ENCODE data around the gene GALNT9.
"Not testable (repeated sequence)": the region's sequence is repeated elsewhere in the genome, so short reads cannot be mapped to it uniquely, and the experiment has no call there.

The GALNT9 gene

DNA sequence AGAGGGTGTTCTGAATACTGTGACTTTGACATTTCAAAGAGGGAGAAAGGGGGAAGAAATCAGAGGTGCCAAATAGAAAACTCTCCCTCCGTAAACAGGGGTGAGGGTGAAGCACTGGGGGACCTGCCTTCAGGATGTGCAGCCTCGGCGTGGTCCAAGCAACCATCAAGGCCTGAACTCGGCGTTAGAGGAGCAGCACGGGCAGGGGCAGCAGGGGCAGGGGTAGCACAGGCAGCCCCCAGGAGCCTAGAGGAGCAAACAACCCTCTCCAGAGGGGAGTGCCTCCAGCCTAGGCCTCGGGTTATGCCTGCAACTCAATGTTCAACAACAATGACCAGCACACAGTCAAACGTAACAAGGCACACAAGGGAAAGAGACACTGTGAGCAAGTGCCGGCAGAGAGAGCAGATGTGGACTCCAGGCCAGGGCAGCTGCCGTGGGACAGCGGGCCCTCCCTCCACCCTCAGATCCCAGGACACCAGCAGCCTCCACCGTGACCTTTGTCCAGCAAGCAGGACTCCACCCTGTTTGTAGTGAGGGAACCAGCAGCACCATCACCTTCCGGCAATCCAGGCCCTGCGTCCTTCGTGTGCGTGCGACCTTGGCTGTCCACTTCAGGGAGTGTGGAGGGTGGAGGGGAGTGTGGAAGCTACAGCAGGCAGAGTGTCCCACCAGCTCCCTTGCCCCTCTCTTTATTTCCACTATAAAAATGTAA is 18.0 kb downstream of the GALNT9 start:
- no peak for DNase-seq

DNA sequence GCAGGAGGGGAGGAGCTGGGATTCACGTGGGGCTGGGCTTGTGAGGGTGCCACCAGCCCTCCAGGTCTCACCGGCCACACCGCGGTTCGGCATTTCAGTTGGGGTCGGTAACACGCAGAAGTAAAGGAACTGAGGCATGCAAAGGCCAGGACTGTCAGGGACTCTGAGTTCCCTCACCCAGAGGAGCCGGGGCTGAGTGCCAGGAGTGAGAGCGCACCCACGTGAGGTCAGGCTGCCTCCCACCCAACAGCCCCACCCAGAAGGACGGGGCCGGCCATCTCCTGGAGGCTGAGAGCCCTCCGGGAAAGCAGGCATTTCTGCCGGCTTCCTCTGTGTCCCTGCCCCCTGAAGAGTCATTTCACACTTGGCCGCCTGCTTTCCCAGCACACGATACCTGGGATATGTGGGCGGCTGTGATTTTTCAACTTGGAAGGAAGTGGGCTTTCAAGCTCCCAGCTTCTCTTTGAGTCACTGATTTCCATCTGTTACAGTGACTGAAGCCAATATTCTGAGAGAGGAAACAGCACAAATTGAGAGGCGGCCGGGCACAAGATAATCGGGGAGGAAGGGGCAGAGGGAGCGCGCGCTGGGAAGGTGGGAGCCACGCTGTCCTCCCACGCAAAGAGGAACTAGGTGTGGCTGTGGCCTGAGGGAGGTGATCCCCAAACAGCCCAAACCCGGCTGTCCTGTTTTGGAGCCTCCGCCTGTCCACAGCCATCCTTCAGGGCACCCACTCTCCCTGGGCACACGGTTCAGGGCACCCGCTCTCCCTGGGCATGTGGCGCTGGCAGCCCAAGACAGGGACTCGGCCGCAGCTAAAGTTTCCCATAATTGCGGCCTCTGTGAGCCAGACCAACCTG is 19.0 kb downstream of the GALNT9 start:
- DNase-seq, result no peak

DNA sequence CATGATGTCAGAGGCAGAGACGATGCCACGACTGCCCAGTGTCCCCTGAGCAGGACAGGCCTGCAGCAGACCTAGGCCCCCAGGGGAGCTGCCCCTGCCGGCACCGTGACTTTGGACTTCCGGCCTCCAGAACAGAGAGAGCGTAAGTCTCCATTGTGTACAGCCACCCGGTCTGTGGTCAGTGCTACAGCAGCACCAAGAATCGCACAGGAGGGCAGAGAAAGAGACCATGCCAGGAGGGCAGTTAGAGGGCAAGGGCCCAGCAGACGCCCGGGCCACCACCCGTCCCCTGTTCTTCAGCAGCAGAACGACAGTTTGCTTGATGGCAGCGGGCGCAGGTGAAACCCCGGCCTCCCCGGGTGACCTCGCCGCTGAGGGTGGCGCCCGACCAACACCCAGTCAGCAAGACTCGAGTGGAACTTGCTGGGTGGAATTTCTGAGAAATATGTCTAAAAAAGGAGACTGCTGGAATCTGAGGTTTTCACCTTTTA is 19.7 kb downstream of the GALNT9 start:
- DNase-seq, result no peak

DNA sequence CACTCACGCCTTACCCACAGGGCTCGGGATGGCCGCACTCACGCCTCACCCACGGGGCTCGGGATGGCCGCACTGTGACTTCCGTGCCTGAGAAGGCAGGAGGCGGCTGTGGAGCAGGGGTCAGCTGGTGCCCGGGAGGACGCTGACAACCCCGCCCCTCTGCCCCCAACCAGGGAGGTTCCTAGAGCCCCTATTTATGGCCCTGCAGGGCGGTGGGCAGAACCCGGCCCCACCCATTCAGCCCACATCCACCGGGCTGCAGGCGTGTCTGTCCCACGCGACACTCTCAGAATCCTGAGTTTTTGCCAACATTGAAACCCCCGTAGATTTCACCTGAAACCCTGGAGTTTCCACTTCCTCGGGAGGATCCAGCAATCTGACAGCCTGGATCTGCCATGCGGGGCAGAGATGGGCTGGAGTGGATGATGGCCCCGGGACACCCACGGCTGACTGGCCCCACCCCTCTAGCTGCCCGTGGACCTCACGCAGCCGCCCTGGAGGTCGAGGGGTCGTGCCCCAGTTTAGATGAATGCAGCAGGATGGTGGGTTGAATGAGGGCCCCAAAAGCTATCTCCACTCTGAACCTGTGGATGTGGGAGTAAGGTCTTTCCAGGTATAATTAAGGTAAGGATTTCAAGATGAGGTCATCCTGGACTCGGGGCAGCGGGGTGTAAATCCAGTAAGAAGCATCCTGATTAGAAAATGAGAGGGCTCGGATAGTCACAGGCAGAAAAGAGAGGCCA is 20.4 kb downstream of the GALNT9 start:
- no peak for DNase-seq

DNA sequence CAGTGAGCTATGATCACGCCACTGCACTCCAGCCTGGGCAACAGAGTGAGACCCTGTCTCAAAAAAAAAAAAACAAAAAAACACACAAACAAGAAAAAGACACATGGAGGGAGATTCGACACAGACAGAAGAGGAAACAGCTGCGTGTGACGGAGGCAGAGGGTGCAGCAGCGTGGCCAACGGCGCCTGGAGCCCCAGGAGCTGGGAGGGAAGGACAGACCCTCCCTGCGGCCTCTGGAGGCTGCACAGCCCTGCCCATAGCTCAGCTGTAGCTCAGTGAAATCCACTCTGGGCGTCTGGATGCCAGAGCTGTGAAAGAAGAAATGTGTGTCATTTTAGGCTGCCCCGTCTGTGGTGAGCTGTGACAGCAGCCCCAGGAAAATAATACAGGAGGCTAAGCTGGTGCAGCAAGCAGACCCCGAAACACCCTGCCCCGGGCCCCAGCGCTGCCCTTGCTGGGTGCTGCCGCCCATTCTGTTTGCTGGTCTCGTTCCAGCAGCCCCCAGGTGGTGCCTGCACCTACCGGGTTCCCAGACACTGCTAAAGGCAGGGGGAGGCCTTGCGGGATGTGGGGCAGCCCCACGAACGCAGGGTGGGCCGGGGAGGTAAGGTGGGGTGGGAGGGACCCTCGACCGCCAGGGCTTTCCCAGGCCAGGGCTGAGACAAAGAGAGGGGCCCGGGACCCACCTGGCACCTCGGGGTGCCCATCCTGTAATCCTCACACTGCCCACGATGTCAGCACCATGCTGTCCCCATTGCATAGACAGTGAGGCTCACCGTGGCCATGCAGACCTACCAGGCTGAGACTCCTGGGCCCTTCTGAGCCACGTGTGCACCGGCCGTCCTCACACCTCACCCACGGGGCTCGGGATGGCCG is 21.2 kb downstream of the GALNT9 start:
- no peak for DNase-seq

DNA sequence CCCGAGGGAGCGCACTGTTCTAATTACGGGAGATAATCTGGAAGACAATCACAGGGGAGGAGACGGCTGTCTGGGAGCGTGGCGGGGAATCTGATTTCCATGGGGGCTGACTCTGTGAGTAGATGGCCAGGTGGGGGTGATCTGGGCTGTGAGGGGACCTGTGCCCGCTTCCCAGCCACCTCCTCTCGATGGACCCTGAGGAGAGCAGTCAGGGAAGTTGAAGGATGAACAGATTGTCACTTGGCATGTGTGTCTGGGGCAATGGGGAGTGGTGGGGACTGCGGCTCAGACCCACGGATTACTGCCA is 22.6 kb downstream of the GALNT9 start:
- no peak for DNase-seq

DNA sequence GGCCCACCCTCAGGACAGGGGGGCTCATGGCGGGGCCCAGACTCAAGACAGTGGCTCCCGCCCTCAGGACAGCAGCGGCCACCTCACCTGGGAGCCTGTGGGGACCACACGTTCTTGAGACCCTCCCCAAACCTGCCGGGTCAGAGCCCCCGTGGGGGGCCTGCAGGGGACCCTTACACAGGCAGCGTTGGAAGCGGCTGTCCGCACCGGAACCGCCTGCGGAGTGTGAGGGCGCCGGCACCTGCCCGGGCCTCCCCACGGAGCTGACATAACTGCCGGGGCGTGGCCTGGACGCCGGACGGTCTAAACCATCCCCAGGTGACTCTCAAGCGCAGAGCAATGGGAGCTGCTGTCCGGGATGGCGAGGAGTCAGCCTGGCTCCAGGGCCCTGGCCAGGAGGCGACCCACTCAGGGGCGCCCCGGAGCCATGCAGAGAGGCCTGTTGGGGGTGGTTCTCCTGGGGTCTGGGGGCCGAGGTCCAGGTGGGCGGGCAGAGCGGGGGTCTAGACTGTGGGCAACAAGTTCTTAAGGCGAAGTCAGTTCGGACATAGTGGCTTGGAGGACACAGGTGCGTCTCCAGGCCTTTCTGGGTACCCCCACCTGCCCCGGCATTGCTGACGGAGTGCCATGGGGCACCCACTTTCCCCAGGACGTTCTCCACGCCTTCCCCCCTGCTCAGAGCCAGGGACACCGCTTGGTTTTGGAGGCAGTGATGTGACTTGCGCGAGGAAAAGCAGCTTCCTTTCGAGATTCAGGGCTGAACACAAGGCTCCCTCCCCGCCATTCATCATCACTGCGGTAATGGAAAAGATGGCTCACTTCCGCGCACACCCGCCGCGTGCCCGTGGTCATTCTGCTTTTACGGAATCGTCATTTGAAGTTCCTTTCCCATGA is 23.2 kb downstream of the GALNT9 start:
- DNase-seq, result no peak

DNA sequence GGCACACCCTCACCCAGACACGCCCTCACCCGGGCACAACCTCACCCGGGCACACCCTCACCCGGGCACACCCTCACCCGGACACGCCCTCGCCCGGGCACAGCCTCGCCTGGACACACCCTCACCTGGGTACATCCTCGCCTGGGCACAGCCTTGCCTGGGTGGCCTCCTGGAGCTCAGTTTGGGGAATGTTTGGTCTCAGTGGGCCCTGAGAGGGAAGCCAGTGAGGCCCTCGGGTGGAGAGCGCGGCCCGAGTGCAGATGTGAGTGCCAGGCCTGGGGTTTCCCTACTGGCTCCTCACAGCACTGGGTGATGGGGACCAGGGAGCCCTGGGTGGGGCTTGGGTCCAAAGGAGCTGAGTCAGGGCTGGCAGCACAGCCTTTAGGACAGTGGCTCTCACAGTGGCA is 23.8 kb downstream of the GALNT9 start:
- DNase-seq, result no peak

DNA sequence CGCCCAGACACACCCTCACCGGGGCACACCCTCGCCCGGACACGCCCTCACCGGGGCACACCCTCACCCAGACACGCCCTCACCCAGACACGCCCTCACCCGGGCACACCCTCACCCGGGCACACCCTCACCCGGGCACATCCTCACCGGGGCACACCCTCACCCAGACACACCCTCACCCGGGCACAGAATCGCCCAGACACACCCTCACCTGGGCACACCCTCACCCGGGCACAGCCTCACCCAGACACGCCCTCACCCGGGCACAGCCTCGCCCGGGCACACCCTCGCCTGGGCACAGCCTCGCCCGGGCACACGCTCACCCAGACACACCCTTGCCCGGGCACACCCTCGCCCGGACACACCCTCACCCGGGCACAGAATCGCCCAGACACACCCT is 24.5 kb downstream of the GALNT9 start:
- DNase-seq, result not testable (repeated sequence)

DNA sequence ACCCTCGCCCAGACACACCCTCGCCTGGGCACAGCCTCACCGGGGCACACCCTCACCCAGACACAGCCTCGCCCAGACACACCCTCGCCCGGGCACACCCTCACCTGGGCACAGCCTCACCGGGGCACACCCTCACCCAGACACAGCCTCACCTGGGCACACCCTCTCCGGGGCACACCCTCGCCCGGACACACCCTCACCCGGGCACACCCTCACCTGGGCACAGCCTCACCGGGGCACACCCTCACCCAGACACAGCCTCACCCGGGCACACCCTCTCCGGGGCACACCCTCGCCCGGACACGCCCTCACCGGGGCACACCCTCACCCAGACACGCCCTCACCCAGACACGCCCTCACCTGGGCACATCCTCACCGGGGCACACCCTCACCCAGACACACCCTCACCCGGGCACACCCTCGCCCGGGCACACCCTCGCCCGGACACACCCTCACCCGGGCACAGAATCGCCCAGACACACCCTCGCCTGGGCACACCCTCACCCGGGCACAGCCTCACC is 25.5 kb downstream of the GALNT9 start:
- not testable (repeated sequence) for DNase-seq

DNA sequence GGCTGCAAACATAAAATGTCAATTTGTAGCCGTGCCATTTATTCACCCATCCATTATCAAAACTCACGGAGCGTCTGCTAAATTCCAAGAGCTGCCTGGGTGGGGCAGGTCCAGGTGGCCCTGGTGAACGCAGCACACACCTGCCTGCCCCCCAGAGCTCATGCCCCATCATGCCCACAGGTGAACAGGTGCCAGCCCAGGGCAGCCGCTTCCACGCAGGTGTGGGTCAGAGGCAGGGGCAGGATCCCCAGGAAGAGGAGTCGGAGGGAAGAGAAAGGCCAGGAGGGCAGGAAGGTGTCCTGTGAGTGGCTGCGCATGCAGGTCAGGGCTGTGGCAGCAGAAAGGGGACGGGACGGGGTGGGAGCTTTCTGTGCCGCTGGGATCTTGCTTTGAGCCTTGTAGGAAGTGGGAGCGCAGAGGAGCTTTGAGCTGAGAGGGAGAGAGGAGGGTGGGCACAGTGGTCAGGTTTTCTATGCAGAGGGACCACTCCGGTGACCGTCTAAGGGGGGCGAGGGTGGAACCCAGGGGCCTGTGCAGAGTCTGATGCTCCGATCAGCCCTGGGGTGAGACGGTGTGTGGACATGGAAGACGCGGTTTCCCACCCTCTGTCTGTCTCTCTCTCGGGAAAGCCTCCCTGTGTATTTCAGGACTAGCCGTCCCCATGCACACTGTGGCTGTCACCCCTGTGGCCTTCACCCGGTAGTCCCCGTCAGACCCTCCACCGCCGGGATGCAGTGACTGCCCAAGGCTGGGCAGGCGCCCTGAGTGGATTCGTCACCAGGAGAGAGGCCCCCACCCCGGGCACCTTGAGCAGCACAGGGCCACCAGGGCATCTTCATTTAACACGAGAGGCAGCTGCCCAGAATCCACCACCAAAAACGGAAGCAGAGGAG is 26.7 kb downstream of the GALNT9 start:
- no peak for DNase-seq

DNA sequence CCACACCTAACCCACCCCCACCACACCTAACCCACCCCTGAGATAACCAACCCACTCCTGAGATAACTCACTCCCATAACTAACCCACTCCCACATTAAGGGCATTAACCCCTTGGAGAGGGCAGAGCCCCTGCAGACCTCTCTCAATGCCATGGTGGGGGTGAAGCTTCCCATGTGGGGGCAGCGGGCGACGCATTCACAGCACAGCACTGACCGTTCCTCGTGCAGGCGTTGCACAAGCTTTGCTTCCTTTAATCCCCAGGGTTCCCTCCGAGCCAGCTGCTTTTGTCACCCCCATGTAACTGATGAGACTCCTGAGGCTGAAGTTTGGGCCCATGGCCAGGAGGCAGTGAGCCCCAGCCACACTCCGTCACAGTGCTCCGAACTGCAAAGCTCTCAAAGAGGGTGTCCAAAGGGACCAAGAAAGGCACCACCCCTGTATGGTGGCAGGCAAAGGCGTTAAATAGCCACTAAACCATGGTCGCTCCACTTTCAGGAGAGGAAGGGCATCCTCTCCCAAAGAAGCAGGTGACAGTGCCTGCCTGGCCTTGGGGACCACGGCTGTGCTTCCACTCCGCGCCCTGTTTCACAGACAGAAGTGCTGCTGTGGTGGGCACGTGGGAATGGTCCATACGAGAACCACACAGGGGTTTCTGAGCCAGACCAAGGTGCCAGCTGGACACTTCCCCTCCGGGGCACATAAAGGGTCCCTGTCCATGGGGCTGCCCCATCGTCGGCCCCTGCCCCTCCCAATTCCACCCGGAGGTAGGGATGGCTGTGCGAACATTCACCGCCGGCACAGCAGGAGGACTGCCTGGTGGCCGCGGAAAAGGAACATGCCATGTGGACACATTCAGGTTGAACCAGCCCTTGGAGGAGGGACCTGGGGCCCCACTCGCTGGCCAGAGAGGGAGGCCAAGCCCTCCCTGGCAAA is 28.3 kb downstream of the GALNT9 start:
- DNase-seq, result no peak

DNA sequence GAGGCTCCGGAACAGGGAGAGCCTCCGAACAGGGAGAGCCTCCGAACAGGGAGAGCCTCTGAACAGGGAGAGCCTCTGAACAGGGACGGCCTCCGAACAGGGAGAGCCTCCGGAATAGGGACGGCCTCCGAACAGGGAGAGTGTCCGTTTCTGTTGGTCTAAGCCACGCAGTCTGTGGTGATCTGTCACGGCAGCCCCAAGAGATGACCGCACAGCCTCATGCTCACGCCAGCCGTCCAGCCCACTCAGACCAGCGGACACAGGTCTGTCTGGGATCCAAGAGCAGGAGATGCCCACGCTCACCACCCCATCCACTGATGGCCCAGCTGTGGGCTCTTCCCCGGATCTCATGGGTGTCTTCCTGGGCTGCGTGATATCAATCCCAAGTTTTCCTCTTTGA is 33.3 kb downstream of the GALNT9 start:
- DNase-seq, result no peak

DNA sequence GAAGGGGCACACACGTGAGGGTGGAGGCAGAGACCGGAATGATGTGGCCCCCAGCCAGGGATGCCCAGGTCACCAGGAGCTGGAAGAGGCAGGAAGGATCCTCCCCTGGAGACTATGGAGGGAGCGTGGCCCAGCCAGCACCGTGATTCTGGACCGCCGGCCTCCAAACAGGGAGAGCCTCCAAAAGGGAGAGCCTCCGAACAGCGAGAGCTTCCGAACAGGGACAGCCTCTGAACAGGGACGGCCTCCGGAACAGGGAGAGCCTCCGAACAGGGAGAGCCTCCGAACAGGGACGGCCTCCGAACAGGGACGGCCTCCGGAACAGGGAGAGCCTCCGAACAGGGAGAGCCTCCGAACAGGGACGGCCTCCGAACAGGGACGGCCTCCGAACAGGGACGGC is 33.8 kb downstream of the GALNT9 start:
- not testable (repeated sequence) for DNase-seq

DNA sequence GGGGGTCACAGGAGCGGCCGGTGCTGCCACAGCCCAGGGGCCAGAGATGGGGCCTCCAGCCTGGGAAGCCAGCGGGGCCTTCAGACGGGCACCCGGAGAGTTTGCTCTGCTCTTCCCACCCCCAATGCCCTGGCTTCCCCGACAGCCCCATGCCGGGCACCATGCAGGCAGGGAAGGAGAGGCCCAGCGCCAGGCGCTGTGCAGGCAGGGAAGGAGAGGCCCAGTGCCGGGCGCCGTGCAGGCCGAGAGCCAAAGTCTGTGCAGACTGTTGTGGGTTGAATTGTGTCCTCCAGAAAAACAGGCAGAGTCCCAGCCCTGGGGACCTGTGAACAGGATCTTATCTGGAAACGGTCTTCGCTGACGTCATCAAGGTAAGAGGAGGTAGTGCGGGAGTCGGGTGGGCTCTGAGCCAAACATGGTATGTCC is 34.3 kb downstream of the GALNT9 start:
- no peak for DNase-seq

DNA sequence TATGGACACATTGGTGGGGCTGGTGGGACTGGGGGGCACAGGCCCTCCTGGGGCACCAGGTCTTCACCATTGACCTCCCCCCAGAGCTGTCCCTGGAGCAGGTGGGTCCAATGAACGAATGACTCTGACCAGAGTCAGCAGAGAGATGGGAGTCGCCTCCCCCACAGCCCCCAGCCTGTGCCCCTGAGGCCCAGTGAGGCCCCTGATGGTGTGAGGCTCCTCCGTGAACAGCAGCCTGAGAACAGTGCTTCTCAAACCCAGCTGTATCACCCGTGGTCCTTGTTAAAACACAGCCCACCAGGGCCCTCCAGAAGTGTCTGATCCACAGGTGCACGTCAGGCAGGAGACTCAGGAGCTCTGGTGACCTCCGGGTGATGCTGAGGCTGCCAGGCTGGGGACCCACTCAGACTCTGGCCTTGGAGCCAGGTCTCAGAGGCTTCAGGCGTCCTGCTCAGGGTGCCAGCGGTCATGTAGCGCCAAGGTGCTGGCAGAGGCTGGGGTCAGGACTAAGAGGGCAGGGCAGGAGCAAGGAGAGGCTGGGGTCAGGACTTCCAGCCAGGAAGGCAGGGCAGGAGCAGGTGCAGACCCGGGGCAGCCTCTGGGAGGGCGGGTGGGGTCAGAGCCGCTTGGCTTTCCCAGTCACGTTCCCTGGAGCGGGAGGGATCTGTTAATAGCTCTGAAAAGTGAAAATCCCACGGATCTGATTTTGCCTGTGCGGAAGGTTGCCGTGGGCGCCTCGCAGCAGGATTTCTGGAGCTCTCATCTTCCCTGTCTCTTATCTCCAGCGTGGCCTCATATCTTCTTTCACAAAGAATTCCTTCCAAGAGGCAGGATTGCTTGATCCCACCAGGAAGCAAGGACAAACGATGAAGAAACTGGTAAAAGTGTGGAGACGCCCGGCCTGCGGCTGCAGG is 35.0 kb downstream of the GALNT9 start:
- DNase-seq, result no peak

DNA sequence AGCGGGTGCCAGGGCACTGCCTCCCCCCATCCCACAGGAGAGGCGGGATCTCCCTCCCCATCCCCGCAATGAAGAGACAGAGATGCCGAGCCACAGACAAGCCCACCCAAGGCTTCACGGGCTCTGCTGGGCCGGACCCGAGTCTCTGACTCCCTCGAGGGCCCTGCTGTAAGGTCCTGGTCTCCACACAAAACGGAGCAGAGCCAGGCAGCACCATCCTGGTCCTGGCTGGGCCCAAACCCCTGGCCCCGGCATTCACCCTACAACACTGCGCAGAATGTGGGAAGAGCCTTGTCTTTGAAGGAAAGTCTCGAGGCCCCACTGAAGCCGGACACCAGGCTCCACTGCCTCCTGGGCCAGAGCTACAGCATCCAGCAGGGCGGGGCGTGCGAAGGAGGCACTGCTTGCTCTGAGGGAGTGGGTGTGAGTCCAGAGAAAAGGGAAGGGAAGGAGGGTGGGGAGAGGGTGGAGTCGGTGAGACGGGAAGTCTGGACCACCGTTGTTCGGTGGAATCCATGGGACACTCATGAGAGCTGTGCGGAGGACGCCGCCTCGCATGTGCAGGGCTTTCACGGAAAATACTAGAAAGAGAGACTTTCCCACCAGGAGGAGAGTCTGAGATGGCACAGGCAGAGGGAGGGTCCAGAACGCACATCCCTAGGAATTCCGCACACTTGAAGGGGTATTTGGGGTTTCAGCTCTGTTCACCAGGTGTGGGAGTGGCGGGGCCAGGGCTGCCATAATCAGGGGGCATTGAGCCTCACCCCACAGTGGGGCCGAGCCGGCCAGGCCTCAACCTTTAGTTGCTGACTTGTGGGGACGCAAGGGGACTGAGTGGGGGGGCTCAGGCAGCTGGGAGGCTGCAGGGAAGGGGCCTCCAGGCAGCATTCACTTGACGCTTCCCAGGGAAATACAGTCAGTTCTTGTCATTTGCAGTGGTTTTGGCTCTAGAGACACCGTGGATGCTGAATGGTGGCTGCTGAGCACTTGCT is 36.8 kb downstream of the GALNT9 start:
- DNase-seq, result no peak
